DMS153 (cell line): ENCODE data around the gene EDC3.
"Not testable (repeated sequence)": the region's sequence is repeated elsewhere in the genome, so short reads cannot be mapped to it uniquely, and the experiment has no call there.

Experiments
- DNase-seq: peaks from one replicate; lab custom pipeline; 2025; lab: John Stamatoyannopoulos, UW

Gene EDC3

GRCh38 chr15:74695597-74696397 is at the start of gene EDC3:
EDC3 (minus strand) TSS chr15:74696024; CDS start chr15:74675124, 20,900 bp downstream.
- DNase-seq = peak; percentile 7

- DNase-seq = no peak
These were observed 46.6 kb upstream of the EDC3 start for GRCh38 chr15:74742422-74742821.

GRCh38 chr15:74738239-74738638 is 42.4 kb upstream of the EDC3 start:
- DNase-seq = not testable (repeated sequence)

GRCh38 chr15:74735305-74735704 is 39.5 kb upstream of the EDC3 start:
- DNase-seq = no peak

GRCh38 chr15:74733269-74733668 is 37.4 kb upstream of the EDC3 start:
- DNase-seq = no peak

GRCh38 chr15:74732846-74733245 is 37.0 kb upstream of the EDC3 start:
- no peak for DNase-seq

- DNase-seq = no peak
These were observed 34.9 kb upstream of the EDC3 start for GRCh38 chr15:74730619-74731316.

GRCh38 chr15:74729372-74729771 is 33.5 kb upstream of the EDC3 start:
- DNase-seq = not testable (repeated sequence)

- DNase-seq = not testable (repeated sequence)
These were observed 32.9 kb upstream of the EDC3 start for GRCh38 chr15:74728699-74729098.

GRCh38 chr15:74727727-74728126 is 31.9 kb upstream of the EDC3 start:
- DNase-seq = no peak

- no peak for DNase-seq
These were observed 30.9 kb upstream of the EDC3 start for GRCh38 chr15:74726774-74727164.

- peak; percentile 5 for DNase-seq
These were observed 30.3 kb upstream of the EDC3 start for GRCh38 chr15:74725845-74726773.

GRCh38 chr15:74725225-74725774 is 29.5 kb upstream of the EDC3 start, which contains the start of gene CYP1A1:
CYP1A1 (minus strand) TSS chr15:74725528; CDS start chr15:74723097, 2,431 bp downstream.
- no peak for DNase-seq

GRCh38 chr15:74724570-74725224 is 28.9 kb upstream of the EDC3 start:
- DNase-seq = no peak

- DNase-seq = peak; percentile 20
These were observed 28.0 kb upstream of the EDC3 start for GRCh38 chr15:74723754-74724334.

- no peak for DNase-seq
These were observed 27.4 kb upstream of the EDC3 start for GRCh38 chr15:74723187-74723586.

- no peak for DNase-seq
These were observed 26.8 kb upstream of the EDC3 start for GRCh38 chr15:74722591-74722990.

GRCh38 chr15:74716651-74717050 is 20.8 kb upstream of the EDC3 start:
- DNase-seq = no peak

- no peak for DNase-seq
These were observed 16.5 kb upstream of the EDC3 start for GRCh38 chr15:74712311-74712710.

- no peak for DNase-seq
These were observed 14.7 kb upstream of the EDC3 start for GRCh38 chr15:74710319-74711094.
